CMK (cell line): ENCODE data around the gene PTPN20.
A peak's percentile ranks its signal among the peaks of the same experiment; 100 is the strongest.

Experiments
- DNase-seq: peaks from one replicate; pipeline ENCODE4 v3.0.0-alpha.2; 2010; ENCODE audit warnings: low read depth

PTPN20 gene

DNA sequence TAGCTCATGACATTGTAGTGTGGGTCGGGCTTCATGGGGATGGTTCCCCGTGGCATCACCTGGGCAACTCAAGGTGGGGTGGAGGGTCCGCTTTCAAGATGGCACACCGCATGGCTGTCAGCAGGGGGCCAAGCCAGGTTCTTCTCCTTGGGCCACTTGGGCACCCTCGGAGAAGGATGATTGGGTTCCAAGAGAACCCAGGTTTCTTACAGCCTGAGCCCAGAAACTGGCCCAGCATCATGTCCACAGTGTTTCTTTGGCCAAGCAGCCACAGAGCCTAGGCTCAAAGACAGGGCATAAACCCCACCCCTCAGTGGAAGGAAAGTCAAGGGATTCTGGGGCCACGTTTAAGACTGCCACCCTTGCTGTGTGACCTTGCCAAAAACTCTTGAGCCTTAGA, 110.6 kb downstream of the PTPN20 start:
- DNase-seq, result no peak

DNA sequence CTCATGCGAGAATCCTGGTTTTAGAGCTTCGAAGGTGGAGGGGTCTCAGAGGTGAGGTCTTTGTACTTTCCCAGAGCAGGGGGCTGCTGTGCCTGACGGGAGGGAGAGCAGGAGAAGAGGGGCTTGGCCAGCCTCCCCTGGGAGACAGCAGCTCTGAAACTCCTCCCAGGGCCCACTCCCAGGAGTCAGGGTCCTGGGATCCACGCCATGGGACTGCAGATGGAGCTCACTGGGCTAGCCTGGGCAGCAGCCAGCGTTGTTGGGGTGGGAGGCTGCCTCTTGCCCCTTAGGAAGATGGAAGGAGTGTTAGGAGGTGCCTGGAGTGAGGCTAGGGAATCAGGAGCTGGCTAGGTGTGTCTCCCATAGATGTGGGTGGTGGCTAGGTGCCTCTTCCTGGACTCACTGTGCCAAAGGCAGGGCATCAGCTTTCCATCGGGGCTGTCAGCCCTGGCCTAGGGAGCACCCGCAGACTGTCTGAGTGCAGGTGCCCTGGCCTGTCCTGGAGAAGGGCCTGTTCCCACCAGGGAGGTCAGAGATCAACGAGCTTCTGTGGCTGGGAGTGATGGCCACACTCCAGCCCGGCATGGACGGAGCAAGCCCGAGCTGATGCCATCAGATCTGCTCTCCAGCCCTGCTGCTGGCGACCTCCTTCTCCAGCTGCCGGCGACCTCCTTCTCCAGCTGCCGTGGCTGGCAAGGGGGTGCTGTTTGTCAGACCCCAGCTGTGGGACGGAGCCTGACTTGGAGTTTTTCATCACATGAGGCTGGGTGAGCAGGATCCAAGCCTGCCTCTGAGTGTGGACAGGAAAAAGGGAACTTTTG, 111.3 kb downstream of the PTPN20 start:
- DNase-seq, result no peak

DNA sequence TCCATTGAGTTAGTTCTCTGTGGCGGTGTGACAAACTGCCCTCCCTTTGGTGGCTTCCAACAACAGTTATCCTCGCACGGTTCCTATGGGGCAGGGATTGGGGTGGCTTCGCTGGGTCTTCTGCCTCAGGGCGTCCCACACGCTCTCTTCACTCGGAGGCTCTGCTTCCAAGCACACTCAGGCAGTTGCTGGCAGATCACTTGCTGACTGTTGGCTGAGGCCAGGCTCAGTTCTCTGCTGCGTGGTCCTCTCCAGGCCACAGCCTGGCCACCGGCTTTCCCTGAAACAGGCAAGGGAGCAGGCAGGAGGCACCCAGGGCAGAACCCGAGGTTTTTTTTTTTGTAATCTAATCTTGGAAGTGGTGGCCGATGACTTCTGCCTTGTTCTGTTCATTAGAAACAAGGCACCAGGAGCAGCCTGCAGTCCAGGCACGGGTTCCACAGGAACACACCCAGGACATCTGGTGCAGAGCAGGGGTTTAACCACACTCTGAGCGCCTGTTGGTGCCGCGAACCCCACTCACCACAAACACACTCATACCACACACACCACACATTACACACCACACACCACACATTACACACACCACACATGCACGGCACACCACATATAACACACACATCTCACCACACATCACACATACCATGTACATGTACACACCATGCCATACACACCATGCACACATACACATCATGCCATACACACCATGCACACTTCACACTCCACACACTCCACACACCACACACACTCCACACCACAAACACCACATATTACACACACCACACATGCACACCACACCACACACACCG, 112.2 kb downstream of the PTPN20 start:
- no peak for DNase-seq

DNA sequence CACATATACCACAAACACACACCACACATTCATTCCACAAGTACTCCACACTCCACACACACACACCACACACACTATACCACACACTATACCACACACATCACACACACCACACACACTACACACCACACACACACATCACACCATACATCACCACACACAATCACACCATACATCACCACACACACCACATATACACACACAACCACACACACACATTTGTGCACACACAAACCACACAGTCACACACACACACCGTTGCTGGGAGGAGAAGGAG, 112.8 kb downstream of the PTPN20 start:
- no peak for DNase-seq

DNA sequence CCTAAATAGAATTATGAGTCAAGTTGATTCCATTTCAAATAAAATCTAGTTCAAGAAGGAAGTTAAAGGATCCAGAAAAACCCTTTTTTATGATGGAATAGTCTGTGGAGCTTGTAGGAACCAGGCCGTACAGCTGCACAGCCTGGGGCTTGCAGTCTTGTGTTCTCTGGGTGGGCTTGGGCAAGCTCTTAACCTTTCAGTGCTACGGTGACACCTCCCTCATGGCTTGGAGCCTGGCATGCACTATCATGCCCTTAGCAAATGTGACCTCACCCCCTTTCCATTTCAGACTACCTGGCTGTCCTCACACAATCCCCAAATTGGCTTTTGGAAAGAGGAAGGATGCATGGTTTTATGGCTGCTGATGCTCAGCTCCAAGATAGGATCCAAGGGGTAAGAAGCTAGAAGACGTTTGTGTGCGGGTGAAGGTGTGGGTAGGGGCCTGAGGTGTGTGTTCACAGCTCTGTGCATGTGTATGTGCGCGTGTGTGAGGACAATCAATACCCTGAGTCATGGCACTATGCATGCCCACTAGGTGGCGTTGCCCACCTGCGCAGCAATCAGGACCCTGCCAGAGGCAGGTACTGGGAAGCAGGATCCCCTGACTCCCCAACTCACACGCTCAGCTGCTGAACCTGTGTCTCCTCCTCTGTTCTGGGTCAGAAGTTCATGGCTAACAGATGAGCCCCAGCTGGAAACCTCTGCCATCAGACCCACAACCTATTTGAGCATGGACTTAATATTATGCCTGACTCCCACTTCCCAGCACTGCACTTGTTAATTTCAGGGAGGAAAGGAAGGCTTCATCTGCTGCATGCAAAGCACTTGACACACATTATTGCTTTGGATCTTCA, 113.4 kb downstream of the PTPN20 start:
- DNase-seq, result peak; percentile 43

DNA sequence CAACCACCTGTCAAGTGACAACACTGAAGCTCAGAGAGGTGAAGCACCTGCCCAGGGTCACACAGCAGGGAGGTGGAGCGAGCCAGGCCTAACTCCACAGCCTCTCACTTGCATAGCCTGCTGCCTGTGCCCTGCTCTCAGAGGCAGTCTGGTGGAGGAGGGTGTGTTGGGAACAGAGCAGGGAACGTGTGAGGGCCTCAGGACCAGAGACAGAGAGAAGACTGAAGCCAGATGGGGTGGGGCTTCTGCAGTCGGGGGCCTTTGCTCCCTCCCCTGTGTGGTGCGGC, 114.0 kb downstream of the PTPN20 start:
- no peak for DNase-seq

DNA sequence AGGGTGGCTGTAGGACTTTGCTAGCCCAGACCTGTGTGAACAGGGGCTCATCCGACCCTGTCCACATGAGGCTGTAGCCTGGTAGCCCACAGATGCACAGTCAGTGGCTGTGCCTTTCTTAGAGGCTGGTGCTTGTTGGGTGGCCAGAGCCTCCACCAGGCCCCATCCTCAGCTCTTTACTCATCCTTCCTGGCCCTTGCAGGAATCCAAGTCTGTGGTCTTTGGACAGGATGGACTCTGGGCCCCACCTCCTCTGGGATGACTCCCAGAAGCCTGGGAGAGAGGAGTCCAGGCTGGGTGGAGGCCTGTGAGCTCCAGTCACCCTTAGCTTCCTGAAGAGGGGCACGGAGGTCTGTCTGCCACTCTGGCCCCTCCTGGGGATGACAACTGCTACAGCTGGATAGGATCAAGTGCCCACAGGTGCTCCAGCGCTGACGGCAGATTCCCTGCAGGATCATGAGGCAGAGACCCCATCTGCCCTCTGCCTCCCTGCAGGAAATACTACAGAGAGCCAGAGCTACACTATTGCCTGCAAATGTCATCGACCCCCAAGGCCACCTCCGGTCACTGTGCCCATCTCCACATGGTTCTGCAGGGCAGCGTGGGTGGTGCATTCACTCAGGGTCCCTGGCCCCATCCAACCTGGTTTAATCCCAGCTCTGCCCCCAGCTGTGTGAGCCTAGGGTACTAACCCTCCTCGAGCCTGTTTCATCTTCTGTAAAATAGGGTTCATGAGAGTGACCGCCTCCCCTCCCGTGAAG, 114.5 kb downstream of the PTPN20 start:
- DNase-seq, result no peak

DNA sequence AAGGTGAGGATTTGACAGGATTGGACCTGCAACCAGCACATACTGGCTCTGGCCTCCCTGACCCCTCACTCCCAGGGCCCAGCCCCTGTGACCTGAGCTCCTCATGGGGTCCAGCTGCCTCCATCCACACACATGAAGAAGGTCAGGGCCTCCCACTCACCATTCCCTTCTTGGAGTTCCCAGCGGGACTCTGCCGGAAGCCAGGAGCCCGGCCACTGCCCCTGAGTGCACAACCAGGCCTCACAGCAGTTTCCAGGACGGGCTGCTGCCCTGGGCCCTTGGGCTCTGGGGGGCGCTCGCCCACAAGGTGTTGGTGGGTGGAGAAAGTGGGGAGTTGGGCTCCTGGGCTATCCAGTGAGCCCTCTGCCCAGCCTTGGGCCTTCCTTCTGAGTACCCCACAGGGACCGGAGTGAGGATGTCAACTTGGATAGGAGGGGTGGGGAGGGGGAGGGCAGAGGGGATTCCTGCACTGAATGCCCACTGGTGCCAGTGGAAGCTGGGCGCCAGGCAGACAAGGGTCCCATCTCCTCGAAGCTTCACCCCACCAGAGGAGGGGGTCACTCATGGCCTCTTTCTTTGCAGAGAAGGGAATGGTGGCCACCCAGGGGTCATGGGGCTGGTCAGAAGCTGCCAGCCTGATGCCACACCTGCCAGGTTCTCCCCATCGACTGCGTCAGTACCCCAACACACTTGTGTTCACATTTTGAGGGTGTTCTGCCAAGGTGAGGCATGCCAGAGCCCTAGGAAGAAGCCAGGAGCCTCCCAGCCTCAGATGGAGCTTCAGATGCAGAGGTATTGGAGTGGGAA, 115.3 kb downstream of the PTPN20 start:
- DNase-seq, result no peak

DNA sequence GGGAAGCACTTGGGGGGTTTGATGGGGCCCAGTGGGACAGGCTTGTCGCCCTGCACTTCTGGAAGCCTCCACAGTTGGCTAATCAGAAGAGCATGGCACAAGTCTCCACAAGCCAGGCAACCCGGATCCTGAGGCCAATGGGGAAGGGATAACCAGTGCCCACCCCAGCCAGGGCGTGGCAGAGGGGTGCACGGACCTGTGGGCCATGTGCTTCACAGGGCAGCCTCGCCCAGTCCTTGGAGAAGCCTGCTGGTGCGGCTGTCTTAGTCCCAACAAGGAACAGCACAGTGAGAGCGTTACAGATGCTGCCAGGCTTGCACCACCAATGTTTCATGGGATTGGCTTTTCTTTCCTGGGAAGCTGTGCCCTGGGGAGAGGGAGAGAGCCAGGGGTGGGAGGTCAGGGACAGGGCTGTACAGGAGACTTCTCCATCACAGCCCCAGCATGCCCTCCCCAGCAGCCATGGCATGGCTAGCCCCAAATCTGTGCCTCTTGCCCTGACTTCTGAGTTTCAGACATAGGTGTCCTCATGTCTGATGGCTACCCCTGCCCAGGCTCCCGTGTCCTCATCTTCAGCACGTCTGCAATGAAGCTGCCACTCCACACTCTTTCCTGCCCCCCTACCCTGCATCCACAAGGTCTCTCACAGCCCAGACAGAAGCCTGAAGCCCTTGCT, 116.0 kb downstream of the PTPN20 start:
- no peak for DNase-seq

DNA sequence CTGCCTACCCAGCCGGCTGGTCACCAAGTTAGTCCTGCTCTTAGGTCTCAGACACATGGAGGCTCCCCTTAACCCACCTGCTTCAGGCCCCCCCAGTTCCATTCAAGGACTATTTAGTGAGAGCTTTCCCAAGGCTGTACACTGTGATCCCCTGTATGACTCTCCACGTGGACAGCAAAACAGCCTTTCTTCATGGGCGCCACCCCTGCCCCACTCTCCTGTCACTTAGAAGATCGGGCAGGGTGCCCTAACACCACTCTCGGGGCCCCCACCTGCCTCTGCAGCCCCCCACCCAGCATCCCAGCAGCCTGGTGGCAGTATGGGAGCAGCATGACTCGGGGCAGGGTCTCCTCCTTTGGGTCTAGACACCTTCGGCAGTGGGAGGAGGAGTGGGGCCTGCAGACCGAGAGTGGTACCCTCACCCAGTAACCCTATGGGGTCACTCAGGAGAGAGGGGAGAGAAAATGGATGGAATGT, 116.6 kb downstream of the PTPN20 start:
- no peak for DNase-seq

DNA sequence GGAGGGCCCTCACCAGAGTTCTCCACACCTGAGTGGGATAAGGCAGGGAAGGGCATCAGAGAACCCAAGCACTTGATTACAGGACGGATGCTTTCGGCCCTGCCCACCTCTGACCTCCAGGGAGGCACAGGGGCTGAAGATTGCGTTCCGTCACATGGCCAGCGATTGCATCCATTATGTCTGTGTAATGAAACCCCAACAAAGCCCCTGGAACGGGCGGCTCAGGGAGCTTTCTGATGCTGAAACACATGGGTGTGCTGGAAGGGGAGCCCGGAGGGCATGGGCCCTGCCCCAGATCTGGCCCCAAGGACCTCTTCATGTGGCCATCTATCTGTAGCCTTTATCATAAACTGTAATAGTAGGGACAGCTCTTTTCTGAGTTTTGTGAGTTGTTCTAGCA, 117.2 kb downstream of the PTPN20 start:
- DNase-seq, result no peak

DNA sequence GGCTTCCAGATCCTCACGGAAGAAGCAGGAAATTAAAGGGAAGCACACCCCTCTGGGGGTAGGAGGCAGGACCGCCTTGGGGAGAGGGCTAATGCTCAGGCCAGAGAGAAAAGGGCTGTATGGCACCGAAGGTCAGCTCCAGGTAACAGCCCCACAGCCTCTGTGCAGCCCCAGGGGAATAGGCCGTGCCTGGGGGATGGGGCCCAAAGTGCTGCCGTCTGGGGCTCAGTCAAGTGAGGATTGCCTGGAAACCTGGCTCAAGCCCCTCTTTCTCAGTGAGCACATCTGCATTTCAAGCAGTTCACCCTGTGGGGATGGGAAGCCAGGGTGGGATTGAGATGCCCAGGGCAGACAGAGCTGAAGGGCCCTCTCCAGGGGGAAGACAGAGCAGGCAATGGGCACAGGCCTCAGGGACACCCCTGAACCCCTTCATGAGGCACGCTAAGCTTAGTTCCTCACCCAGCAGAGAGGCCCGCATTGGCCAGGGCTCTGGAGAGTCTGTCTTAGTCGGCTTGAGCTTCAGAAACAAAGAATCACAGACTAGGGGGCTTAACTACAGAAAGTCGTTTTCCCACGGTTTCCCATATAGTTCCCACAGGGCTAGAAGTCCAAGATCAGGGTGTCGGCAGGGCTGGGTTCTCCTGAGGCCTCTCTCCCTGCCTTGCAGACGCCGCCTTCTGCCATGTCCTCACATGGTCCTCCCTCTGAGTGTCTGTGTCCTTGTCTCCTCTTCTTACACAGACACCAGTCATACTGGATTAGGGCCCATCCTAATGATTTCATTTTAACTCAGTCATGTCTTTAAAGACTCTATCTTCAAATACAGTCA, 118.2 kb downstream of the PTPN20 start:
- DNase-seq, result no peak

DNA sequence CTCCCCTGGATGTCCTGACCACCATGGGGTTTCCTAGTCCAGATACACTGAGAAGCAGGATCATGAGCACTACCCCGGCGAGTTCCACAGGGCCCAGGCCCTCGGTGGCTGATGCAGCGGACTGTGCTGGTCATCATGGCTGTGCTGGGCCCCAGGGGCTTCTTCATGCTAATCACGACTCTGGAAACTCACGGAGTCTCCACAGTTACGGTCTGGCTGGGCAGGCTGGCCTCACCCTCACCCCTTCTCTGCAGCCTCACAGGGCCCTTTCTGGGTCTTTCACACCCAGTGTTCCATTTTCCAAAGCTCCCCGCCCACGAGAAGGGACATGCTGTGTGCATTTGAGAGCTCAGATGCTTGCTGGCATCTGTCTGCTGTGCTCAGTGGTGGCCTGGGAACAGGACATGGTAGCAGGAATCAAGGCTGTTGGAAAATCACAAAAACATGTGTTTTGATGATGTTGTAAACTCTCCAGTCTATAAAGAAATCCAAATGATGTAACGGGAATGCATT, 119.0 kb downstream of the PTPN20 start:
- no peak for DNase-seq

DNA sequence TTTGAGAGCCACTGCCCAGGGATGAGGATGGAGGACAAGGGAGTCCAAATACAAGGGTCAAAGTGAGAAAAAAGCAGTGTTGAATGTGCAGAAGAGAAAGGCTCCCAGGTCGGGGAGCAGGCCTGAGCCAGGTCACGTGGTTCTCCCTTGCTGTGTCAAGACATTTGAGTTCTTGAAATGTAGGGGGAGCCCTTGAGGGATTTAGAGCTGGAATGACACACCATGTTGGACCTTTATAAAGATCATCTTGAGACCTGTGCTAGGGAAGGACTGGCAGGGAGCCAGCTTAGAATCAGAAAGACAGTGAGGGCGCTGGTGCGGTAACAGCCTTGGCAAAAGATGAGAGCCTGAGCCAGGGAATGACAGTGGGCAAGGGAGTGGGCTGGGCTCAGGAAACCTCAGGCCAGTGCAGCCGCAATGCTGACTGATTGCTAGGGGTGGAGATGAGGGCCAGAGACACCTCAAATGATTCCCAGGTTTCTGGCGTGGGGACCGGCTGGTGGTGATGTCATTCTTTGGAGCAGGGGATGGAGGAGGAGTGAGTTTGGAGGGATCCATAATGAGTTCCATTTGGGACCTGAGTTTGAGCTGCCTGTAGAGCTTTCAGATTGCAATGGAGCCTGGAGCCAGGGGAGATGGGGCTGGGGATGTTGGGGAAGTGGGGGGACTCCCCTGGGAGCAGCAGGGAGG, 120.1 kb downstream of the PTPN20 start:
- no peak for DNase-seq

DNA sequence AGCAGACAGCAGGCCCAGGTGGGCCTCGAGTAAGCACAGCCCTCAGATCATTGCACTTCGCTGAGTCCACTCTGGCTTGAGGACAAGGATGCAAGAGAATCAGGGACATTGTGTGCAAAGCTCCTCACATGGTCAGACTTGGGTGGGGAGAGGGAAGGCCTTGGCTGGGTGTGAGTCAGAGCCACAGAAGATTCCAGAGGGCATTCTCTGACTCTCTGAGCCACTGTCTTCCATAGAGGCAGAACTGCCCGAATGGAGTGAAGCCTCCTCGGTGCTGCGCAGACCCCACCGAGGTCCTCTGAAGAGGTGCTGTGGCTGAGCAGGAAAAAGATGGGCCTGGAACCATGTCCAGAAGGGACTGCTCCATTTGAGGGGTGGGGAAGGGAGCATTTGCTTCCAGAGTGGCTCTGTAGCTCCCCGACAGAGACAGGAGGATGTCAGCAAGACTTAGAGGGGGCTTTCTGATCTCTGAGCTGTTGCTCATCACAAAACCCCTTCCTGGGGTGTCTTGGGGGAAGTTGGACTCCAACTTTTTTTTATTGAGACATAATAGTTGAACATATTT, 120.8 kb downstream of the PTPN20 start:
- no peak for DNase-seq

DNA sequence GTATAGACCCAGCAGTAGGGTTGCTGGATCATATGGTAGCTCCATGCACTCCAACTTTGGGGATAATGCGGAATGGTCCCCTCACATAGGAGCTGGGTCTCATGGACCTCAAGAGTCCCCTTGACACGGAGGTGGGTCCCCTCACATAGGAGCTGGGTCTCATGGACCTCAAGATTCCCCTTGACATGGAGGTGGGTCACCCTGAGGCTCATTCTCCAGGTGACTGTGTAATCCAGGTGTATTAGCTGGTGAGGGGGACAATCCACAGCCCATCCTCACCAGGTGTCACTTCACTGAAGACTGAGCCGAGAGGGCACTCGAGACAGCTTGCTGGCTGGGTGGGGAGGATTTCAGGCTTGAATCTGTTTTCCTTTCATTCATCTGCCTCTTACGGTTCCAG, 121.9 kb downstream of the PTPN20 start:
- no peak for DNase-seq

DNA sequence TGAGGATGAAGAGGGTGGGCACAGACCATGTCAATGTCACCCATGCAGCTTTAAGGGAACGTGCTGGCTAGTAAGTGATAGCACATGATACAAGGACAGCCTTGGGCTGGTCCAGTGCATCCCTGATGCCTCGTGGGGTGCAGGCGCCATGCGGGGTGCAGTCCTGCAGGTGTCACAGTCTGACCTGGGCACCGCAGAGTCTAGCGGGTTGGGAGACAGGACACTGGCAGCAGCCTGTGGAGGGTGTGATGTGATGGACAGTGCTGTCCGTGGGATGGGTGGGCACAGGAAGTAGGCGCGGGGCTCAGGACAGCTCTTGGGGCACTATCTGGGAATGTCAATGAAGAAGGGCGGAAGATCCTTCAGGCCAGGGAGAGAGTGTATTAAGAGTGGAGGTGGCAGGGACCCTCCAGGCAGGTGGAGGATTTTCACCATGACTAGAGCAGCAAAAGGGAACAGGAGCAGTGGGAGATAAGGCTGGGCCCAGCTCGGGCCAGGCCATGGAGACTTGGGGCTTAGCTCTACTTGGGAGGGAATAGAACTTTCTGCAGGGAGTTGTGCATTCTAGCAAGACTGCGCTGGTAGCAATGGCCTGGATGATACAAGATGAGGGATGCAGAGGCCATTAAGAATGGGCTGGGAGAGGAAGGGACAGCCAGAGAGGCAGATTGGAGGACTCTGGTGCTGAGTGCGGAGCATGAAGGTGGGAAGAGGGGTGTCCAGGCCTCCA, 122.5 kb downstream of the PTPN20 start:
- DNase-seq, result no peak
